Jurkat, Clone E6-1 (cell line): ENCODE data around the gene BBS9.

Experiments
- DNase-seq: peaks from one replicate; pipeline ENCODE4 v3.0.0-alpha.2; 2011; ENCODE audit warnings: low read depth, low spot score
- H3K4me3 ChIP-seq: 2 replicates; pipeline ENCODE4 v1.5.1; 2011; ENCODE audit warnings: mild to moderate bottlenecking, low read length, control low read depth, moderate library complexity

Gene BBS9

GRCh38 chr7:33111614-33112013 is 17.8 kb upstream of the BBS9 start:
- no peak overlapping the region for H3K4me3 ChIP-seq
- no peak for DNase-seq

DNA sequence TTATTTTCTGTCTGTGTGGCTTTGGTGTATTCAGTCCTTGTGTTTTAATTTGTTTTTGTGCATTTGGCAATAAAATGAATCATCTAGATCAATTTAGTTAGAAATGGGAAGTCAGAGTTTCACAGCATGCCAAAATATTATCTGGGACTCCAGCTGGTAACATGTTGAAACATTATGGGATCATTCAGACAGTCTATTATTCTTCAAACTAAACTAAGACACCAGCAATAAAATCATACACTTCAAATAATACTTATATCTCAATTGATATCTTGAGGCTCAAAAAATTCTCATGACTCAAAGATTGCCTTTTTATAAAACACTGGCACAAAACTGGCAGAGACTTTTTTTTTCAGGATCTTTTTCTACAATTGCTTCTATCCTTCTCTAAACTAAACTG is 14.4 kb upstream of the BBS9 start:
- DNase-seq = no peak
- H3K4me3 ChIP-seq = no peak overlapping the region

DNA sequence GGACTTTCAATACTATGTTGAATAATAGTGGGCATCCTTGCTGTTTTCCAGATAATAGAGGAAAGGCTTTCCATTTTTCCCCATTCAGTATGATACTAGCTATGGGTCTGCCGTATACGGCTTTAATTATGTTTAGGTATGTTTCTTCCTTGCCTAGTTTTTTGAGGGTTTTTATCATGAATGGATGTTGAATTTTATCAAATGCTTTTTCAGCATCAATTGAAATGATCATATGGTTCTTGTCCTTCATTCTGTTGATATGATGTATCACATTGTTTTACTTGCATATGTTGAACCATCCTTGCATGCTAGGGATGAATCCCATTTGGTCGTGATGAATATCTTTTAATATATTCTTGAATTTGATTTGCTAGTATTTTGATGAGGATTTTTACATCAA is 11.0 kb upstream of the BBS9 start:
- H3K4me3 ChIP-seq = no peak overlapping the region

DNA sequence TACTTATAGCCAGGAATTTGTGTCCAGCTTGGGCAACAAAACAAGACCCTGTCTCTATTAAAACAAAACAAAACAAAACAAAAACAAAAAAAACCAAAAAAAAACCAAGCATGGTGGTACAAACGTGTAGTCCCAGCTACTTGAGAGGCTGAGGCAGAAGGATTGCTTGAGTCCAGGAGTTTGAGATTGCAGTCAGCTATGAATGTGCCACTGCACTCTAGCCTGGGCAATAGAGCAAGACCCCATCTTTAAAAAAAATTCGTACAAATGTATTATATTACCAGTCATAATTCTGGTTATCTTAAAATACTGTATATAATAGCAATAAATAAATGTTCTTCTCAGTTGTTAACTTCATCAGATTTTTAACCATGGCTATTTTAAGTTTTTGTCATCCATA is 2.3 kb upstream of the BBS9 start:
- no peak for DNase-seq
- no peak overlapping the region for H3K4me3 ChIP-seq

More for the DNA sequence above, 11.0 kb upstream of the BBS9 start:
- DNase-seq = no peak

DNA sequence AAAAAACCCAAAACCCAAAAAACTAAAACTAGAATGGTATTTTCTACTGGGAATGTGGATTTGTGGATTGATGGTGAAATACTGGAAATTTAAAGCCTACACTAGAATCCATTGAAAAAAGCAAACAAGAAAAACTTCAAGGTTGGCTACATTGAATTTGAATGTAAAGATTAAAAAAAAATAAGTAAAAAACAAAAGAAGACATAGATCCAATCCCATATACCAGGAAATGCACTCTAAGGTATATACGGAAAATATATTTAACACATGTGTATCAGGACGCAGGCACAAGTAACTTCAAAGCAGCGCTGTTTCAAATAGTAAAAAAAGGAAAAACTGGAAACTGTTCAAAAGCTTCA is 754 bp upstream of the BBS9 start:
- no peak for DNase-seq
- H3K4me3 ChIP-seq = peak overlapping the region; percentile 90

DNA sequence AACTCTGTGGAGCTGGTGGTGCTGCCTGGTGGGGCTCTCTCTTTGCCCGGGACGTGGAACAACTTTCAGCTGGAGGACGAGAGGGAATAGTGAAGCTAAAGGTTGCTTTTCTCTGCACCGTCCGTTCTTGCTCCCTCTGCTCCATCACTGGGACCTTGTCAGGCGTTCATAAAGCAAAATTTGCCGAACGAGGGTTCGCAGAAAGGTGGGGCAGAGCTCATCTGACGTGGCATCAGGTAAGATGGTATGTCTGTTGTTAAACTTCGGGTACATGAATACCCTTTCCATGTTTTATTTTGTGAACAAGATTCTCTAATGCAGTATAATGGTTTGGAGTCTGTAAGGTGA is 416 bp downstream of the BBS9 start:
- no peak for DNase-seq
- peak overlapping the region; percentile 90 for H3K4me3 ChIP-seq

DNA sequence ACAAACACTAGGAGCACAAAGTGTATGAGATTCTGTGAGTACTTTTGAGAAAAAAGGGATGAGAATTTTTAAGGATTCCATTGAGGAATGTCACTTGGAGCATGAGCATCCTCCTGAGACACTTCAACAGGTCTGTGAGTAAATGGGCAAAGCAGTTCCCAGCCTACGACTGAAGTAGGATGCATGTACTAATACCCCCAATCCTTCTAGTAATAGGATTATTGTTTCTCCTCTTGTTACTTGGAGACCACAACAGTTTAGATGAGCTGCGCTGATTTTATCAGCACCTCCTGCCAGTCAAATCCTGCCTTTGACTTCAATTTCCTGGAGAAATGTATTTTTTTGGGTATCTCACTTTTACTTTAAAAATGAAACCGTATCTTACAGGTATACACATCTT is 820 bp downstream of the BBS9 start:
- DNase-seq = no peak

DNA sequence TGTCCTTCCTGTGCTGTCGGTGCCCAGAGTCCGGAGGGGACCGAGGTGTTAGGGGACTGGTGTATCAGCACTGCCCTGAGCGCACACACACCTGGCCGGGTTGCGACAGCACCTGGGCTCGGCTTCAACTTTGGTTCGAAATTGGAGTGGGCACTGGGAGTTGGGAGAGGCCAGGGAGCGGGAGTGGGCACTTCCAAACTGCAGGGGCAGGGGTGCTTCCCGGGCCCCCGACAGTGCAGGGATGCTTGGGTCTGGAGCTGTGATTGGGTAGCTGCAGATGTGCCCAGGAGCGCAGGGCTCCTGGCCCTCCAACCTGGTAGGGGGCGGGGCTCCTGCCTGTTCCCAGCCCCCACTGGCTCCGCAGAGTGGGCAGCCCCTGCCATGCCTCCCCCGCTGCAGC is 7.7 kb downstream of the BBS9 start:
- no peak overlapping the region for H3K4me3 ChIP-seq
- no peak for DNase-seq

More for the DNA sequence above, 820 bp downstream of the BBS9 start:
- peak overlapping the region; percentile 90 for H3K4me3 ChIP-seq

DNA sequence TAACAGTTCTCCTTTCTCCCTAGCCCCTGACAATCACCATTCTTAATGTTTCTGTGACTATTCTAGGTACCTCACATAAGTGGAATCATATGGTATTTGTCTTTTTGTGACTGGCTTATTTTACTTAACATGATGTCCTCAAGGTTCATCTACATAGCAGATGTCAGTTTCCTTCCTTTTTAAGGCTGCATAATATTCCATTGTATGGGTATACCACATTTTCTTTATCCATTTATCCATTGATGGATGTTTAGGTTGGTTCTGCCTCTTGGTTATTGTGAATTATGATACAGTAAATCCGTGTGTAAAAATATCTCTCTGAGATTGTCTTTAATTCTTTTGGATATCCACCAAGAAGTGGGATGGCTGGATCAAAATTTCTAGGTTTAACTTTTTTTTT is 13.2 kb downstream of the BBS9 start:
- H3K4me3 ChIP-seq = no peak overlapping the region
- no peak for DNase-seq

DNA sequence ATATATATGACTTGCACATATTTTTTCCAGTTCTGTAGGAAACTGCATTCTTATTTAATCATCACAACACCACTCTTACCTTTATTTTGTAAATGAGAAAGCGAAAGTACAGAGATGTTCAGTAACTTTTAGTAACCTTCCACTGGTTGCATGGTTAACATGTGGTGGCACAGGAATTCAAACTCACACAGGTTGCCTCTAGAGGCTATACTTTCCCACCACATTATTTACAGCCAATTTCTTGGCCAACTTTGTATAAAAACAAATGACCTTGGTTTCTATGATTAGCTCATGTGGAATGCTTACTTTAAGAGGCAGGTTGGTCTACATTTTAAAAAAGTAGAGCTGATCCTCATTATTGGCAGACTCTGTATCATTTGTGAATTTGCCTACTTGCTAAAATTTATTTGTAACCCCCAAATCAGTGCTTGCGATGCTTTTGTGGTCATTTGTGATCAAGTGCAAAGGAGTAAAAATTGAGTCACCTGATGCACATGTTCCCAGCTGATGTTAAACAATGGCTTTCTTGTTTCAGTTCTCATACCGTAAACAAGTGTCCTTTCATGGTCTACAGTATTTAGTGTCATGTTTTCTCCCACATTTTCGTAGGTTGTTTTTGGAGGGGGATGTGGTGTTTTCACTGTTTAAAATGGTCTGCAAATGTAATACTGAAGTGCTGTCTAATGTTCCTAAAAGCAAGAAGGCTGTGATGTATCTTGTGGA is 14.8 kb downstream of the BBS9 start:
- no peak overlapping the region for H3K4me3 ChIP-seq
- no peak for DNase-seq

- DNase-seq = no peak
- H3K4me3 ChIP-seq = no peak overlapping the region
These were observed 15.8 kb downstream of the BBS9 start for GRCh38 chr7:33145156-33145555.

DNA sequence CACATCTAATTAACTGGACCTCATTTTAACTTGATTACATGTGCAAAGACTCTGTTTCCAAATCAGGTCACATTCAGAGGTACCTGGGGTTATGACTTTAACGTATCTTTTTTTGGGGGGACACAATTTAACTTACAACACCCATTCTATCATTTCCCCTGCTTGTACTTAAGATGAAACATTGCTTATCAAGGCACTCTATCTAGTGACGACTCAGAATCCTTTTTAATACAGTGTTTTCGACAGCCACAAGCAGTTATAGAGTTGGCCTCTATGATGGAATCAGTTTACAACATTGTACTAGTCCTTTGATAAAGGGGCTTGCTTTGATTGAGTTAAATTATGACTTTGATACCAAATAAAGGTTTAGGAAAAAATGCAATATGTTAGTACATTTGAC is 22.7 kb downstream of the BBS9 start:
- DNase-seq = no peak
- H3K4me3 ChIP-seq = no peak overlapping the region

GRCh38 chr7:33155811-33156210 is 26.4 kb downstream of the BBS9 start:
- no peak overlapping the region for H3K4me3 ChIP-seq
- DNase-seq = no peak

DNA sequence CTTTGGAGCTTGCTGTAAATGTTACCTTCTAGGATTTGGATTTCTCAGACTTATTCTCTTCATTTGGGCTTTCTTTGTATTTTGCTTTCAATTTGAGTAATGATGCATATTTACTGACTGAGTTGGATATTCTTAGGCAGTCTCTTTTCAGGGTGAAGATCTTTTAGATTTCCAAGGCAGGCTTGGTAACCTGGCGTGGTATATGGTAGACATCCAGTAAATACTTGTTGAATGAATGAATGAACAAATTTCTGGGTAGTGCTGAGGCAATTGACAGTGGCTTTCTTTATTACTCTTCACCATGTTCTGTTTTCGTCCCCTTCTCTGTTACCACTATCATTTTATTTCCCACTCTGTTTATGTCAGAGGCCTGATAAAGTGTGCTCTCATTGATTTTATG is 27.1 kb downstream of the BBS9 start:
- H3K4me3 ChIP-seq = no peak overlapping the region

DNA sequence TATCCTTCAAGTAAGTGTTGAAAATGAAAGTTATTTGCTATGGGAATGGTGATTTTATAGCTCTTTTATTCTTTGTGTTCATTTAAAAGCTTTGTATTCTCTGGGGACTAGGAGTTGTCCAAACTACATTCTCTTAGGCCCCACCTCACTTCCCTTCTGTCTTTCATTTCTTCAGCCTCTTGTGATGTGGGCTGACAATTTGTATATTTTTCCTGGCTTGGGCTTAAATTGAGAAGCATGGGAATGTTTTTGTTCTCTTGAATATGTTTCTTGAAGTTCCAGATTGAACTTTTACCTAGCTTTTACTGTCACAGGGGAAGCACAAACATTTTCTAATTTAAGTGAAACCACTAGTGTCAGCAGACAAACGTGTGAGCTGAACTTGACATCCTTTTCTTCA is 27.9 kb downstream of the BBS9 start:
- no peak overlapping the region for H3K4me3 ChIP-seq
- no peak for DNase-seq

More for the DNA sequence above, 27.1 kb downstream of the BBS9 start:
- no peak for DNase-seq

- H3K4me3 ChIP-seq = no peak overlapping the region
- DNase-seq = no peak
These were observed 28.4 kb downstream of the BBS9 start for GRCh38 chr7:33157781-33158180.

DNA sequence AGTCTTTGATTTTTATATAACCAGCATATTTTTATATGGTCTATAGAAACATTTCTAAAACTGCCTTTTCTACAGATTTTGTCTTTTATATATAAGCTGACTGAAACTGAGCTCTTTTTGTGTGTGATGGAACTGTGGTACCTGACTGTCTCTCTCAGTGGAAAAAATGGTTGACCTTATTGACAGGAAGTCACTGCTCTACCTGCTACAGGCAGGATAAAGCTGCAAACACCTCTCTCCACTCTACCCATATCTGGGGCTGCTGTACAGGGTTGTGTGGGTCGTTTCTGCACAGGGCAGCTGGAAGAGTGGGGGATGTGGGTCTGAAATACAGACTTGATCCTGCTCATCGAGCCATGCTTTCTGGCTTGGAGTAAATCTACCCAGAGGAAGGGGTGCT is 48.5 kb downstream of the BBS9 start:
- no peak for DNase-seq
- no peak overlapping the region for H3K4me3 ChIP-seq

GRCh38 chr7:33179519-33179918 is 50.2 kb downstream of the BBS9 start:
- DNase-seq = no peak
- no peak overlapping the region for H3K4me3 ChIP-seq

DNA sequence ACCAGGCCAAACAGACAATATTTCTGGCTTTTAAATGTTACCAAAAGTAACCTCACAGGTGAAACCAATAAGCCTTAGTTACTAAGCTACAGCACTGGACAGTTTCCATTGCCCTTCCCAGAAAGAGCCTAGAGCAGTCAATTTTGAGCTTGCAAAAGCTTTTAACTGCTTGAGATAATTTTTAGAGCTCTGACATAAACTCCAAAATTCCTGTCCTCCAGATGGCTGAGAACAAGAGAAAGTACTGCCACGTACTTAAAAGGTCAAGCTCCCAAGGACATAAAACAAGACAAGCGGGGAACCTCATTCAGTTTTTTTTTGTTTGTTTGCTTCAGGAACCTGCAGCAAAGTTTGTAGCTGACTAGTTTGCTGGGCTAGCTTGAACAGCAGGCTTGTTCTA is 54.1 kb downstream of the BBS9 start:
- no peak for DNase-seq
- H3K4me3 ChIP-seq = no peak overlapping the region

DNA sequence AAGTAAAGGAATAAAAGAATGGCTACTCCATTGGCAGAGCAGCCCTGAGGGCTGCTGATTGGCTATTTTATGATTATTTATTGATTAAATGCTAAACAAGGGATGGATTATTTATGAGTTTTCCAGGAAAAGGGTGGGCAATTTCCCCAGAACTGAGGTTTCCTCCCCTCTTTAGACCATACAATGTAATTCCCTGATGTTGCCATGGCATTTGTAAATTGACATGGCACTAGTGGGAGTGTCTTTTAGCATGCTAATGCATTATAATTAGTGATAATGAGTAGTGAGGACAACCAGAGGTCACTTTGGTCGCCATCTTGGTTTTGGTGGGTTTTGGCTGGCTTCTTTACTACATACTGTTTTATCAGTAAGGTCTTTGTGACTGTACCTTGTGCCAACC is 55.5 kb downstream of the BBS9 start:
- no peak for DNase-seq

DNA sequence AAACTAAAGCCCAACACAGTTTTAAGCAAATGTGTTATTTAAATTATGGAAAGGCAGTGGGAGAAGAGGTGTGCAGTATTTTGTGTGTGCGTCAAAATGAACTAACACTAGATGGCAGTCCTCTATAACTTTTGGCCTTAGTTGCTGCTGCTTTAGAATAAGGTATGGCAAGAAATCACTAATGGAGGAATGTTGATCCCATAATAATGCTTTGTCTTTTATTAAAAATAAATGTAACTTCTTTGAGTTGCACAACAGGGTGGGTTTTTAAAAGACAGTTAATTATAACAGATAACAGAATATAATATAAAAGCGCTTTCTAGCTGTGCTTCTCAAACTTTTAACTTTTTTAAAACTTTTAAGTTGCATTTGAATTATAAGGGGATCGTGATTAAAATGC is 56.4 kb downstream of the BBS9 start:
- peak; percentile 42 for DNase-seq

More for the DNA sequence above, 55.5 kb downstream of the BBS9 start:
- H3K4me3 ChIP-seq = no peak overlapping the region

DNA sequence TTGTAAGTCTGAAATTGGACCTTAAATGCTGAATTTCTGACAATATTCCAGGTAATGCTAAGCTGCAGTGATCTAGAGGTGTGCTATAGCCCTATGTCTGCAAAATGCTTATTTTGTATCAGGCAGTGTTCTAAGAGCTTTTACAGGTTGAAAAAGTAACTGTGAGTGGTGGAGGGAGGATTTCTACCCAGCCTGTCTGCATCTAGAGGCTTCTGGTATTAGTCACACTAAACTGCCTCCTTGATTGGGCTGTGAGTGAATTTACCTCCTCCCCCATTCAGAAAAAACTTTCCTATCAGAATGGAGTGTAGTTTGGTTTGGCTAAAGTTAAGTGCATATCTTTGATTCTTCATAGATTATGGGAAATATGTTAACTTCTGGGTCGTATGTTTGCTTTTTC is 56.8 kb downstream of the BBS9 start:
- no peak for DNase-seq
- no peak overlapping the region for H3K4me3 ChIP-seq

More for the DNA sequence above, 56.4 kb downstream of the BBS9 start:
- no peak overlapping the region for H3K4me3 ChIP-seq
